Panc1 (cell line): ENCODE results near the gene DDX24. TPM values are rescaled to one million over a fixed set of nuclear protein-coding genes. Genes with fewer than 3 reads are reported as not detected.

Source experiments
- total RNA-seq: library from RNA; stranded (reverse); gene quantifications from one replicate; pipeline ENCODE4 v1.2.1, GENCODE V29; 2021; ENCODE audit not compliant: unreplicated experiment

DDX24 gene
- total RNA-seq, 1 experiment from 2014 or later = 103 TPM

Other genes with a start within 250 kb of the DDX24 start
- gene FAM181A, start 153.9 kb downstream of the DDX24 start, total RNA-seq = not detected
- 0.28 TPM for gene ASB2, start 104.6 kb downstream of the DDX24 start, total RNA-seq
- gene CCDC197, start 83.9 kb downstream of the DDX24 start, total RNA-seq = not detected
- 3.4 TPM for gene OTUB2, start 54.9 kb downstream of the DDX24 start, total RNA-seq
- 19.6 TPM for gene IFI27L1, start 108 bp upstream of the DDX24 start, total RNA-seq
- gene IFI27, start 29.5 kb upstream of the DDX24 start, total RNA-seq = 2.3 TPM
- 13.2 TPM for gene IFI27L2, start 48.4 kb upstream of the DDX24 start, total RNA-seq
- 1.1 TPM for gene PPP4R4, start 93.1 kb upstream of the DDX24 start, total RNA-seq
- 0.03 TPM for gene SERPINA10, start 212.1 kb upstream of the DDX24 start, total RNA-seq
- not detected for gene SERPINA6, start 242.1 kb upstream of the DDX24 start, total RNA-seq